ENCODE results near the gene EVX1.

The EVX1 gene

DNA sequence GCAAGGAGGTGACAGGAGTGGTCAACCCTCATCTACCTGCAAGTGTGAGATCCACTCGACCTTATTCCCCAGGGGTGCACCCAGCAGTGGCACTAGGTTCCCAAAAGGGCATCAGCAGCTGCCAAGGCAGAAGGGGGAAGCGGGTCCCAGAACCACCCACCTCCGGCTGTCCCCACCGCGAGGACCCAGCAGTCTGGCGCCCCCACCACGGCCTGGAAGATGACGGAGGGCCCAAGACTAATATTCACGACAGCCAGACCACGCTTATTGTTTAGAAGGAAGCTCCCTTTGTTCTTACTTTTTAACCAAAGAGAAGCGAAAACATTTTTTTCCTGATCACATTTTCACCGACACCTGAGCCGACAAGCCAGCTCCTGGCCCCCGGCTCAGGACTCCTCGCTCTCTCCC is 3.6 kb upstream of the EVX1 start:
- TF ChIP-seq TCF12 (IDR thresholded peaks at IDR 0.05; ENCODE audit: low read depth): no peak
- no peak for TF ChIP-seq EP300 (IDR thresholded peaks at IDR 0.05; ENCODE audit: borderline replicate concordance)
- TF ChIP-seq, protein P1, sequence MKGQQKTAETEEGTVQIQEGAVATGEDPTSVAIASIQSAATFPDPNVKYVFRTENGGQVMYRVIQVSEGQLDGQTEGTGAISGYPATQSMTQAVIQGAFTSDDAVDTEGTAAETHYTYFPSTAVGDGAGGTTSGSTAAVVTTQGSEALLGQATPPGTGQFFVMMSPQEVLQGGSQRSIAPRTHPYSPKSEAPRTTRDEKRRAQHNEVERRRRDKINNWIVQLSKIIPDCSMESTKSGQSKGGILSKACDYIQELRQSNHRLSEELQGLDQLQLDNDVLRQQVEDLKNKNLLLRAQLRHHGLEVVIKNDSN (IDR thresholded peaks at IDR 0.05): no peak
- no peak for TF ChIP-seq RAD21 (IDR thresholded peaks at IDR 0.05; ENCODE audit: low read depth)
- TF ChIP-seq ZBTB7A (IDR thresholded peaks at IDR 0.05; ENCODE audit: low read depth): no peak
- TF ChIP-seq MAX (IDR thresholded peaks at IDR 0.05): no peak
- TF ChIP-seq TAF1 (IDR thresholded peaks at IDR 0.05; ENCODE audit: low read depth): no peak
- TF ChIP-seq CEBPB (IDR thresholded peaks at IDR 0.05): no peak
- TF ChIP-seq EGR1 (IDR thresholded peaks at IDR 0.05): no peak
- TF ChIP-seq NFIC (IDR thresholded peaks at IDR 0.05): no peak
- no peak for TF ChIP-seq FOXM1 (IDR thresholded peaks at IDR 0.05; ENCODE audit: borderline replicate concordance, low read depth)
- TF ChIP-seq CREB1 (IDR thresholded peaks at IDR 0.05; ENCODE audit: low read depth): no peak
- no peak for TF ChIP-seq REST (IDR thresholded peaks at IDR 0.05; ENCODE audit: low read depth)

DNA sequence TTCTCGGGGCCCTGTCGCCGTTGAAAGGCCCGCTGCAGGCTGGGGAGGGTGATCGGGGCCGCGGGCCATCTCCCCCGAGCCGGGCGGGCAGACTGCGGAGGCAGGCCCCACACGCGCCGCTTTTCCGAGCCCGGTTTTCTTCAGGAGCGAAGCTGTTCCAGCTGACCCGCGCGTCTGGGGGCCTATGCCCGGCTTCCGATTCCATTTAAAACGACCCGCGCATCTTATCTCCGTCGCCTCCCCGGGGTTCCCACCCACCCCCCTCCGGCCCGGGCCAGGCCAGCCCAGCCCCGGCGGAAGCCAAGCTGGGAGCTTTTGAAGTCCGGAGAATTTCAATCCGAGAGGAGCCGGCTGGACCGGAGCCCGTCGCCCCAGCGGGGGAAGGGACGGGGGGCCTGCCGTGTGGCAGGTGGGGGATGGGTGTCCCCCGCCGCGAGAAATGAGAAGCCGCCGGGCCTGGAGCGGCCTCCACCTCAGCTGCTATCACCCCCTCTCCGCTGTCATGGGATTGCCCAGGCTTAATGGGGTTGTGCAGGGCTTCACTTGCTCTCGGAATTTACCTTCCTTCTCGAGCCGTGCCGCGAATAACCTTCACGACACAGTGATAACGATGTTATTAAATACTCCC is 3.1 kb upstream of the EVX1 start:
- TF ChIP-seq CREB1 (IDR thresholded peaks at IDR 0.05; ENCODE audit: low read depth) (no peak), TAF1 (IDR thresholded peaks at IDR 0.05; ENCODE audit: low read depth) (no peak)

GRCh38 chr7:27240015-27240731 is 2.4 kb upstream of the EVX1 start:
- TF ChIP-seq ZBTB7A (IDR thresholded peaks at IDR 0.05; ENCODE audit: low read depth) (no peak), EGR1 (IDR thresholded peaks at IDR 0.05) (no peak)

GRCh38 chr7:27241189-27242056 is 1.2 kb upstream of the EVX1 start:
- peak; percentile 74 for TF ChIP-seq TEAD4 (IDR thresholded peaks at IDR 0.05)
- TF ChIP-seq CEBPB (IDR thresholded peaks at IDR 0.05): no peak

- no peak for TF ChIP-seq FOXM1 (IDR thresholded peaks at IDR 0.05; ENCODE audit: borderline replicate concordance, low read depth)
- no peak for TF ChIP-seq NFIC (IDR thresholded peaks at IDR 0.05)
- no peak for TF ChIP-seq TAF1 (IDR thresholded peaks at IDR 0.05; ENCODE audit: low read depth)
- TF ChIP-seq, protein P1 (IDR thresholded peaks at IDR 0.05): no peak
- no peak for TF ChIP-seq ZBTB7A (IDR thresholded peaks at IDR 0.05; ENCODE audit: low read depth)
Measured at GRCh38 chr7:27242154-27242553, 448 bp upstream of the EVX1 start.

- TF ChIP-seq EP300 (IDR thresholded peaks at IDR 0.05; ENCODE audit: borderline replicate concordance): no peak
- no peak for TF ChIP-seq RAD21 (IDR thresholded peaks at IDR 0.05; ENCODE audit: low read depth)
- TF ChIP-seq TAF1 (IDR thresholded peaks at IDR 0.05; ENCODE audit: low read depth): no peak
- no peak for TF ChIP-seq CEBPB (IDR thresholded peaks at IDR 0.05)
- TF ChIP-seq, protein P1 (IDR thresholded peaks at IDR 0.05): no peak
- TF ChIP-seq EGR1 (IDR thresholded peaks at IDR 0.05): no peak
- TF ChIP-seq CREB1 (IDR thresholded peaks at IDR 0.05; ENCODE audit: low read depth): no peak
- no peak for TF ChIP-seq YY1 (IDR thresholded peaks at IDR 0.05; ENCODE audit: low read depth)
- TF ChIP-seq ZBTB7A (IDR thresholded peaks at IDR 0.05; ENCODE audit: low read depth): no peak
- TF ChIP-seq TEAD4 (IDR thresholded peaks at IDR 0.05): no peak
- TF ChIP-seq FOXM1 (IDR thresholded peaks at IDR 0.05; ENCODE audit: borderline replicate concordance, low read depth): no peak
- TF ChIP-seq MAX (IDR thresholded peaks at IDR 0.05): no peak
- TF ChIP-seq REST (IDR thresholded peaks at IDR 0.05; ENCODE audit: low read depth): no peak
- no peak for TF ChIP-seq TCF12 (IDR thresholded peaks at IDR 0.05; ENCODE audit: low read depth)
- TF ChIP-seq NFIC (IDR thresholded peaks at IDR 0.05): no peak
Measured at GRCh38 chr7:27243340-27244163, 950 bp downstream of the EVX1 start.
